Suprapubic skin (tissue), 4 donors: ENCODE results near the gene SUPT5H.

ENCODE experiments used
- EP300 ChIP-seq: sonication (generic); formaldehyde crosslinking; IDR thresholded peaks from one replicate; pipeline ENCODE4 v1.6.1; 2017; ENCODE audit warnings: antibody characterized with exemption
- POLR2A ChIP-seq, 2 donors: fragments of 450-650 bp; IDR thresholded peaks; one replicate each; pipeline ENCODE4 v1.6.1; 2017; ENCODE audit warnings: antibody characterized with exemption in 2 of 2, mild to moderate bottlenecking in 2 of 2, moderate library complexity in 2 of 2
- POLR2AphosphoS5 ChIP-seq, 3 donors: sonication (generic); formaldehyde crosslinking; IDR thresholded peaks; one replicate each; pipeline ENCODE4 v1.6.1; 2017; ENCODE audit warnings: antibody characterized with exemption in 3 of 3
- TF ChIP-seq, protein P1 (sequence below), 2 donors: fragments of 200-600 bp in 1 of 2; fragments of 450-650 bp in 1 of 2; sonication (generic) in 1 of 2; IDR thresholded peaks; one replicate each; pipeline ENCODE4 v1.5.1; 2016 to 2019; ENCODE audit warnings: antibody characterized with exemption in 2 of 2, mild to moderate bottlenecking in 1 of 2, moderate library complexity in 1 of 2

DNA sequence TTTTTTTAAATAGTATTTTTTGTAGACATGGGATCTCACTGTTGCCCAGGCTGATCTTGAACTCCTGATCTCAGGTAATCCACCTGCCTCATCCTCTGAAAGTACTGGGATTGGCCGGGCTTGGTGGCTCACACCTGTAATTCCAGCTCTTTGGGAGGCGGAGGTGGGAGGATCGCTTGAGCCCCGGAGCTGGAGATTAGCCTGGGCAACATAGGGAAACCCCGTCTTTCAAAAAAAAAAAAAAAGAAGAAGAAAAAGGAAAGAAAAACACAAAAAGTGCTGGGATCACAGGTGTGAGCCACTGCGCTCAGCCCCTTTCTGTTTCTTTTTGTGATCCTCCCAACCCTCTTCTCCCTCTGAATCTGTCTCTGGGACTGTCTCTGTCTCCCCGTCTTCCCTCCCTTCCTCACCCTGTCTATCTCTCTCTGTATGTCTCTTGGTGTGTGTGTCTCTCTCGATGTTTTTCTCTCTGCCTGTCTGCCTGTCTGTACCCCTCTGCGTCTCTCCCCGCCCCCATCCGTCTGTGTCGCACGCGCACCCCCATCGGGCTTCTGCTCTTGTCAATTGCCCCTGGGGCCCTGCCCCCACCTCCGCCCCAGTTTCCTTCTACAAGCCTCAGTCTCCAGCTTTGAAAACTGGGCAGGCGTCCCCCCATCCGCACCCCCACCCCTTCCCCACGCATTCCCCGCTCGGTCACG, 39.3 kb upstream of the SUPT5H start:
- TF ChIP-seq POLR2A (IDR thresholded peaks at IDR 0.05): peak in 1 of 2 donors; percentile 68
- TF ChIP-seq, protein P1, sequence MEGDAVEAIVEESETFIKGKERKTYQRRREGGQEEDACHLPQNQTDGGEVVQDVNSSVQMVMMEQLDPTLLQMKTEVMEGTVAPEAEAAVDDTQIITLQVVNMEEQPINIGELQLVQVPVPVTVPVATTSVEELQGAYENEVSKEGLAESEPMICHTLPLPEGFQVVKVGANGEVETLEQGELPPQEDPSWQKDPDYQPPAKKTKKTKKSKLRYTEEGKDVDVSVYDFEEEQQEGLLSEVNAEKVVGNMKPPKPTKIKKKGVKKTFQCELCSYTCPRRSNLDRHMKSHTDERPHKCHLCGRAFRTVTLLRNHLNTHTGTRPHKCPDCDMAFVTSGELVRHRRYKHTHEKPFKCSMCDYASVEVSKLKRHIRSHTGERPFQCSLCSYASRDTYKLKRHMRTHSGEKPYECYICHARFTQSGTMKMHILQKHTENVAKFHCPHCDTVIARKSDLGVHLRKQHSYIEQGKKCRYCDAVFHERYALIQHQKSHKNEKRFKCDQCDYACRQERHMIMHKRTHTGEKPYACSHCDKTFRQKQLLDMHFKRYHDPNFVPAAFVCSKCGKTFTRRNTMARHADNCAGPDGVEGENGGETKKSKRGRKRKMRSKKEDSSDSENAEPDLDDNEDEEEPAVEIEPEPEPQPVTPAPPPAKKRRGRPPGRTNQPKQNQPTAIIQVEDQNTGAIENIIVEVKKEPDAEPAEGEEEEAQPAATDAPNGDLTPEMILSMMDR (IDR thresholded peaks at IDR 0.05): no peak
- TF ChIP-seq EP300: no peak
- peak in 1 of 3 donors; percentile 18 for TF ChIP-seq POLR2AphosphoS5 (IDR thresholded peaks at IDR 0.05)
